ENCODE results near the gene SLC44A1.

The SLC44A1 gene

GRCh38 chr9:105418588-105419500, 174.4 kb downstream of the SLC44A1 start:
- no peak for TF ChIP-seq POLR2AphosphoS5 (IDR thresholded peaks at IDR 0.05; ENCODE audit: low read depth)
- no peak for TF ChIP-seq CTCF (IDR thresholded peaks at IDR 0.05; ENCODE audit: insufficient read depth, low read length)
- TF ChIP-seq REST (IDR thresholded peaks at IDR 0.05; ENCODE audit: insufficient replicate concordance, low read depth), result no peak
- TF ChIP-seq SPI1 (IDR thresholded peaks at IDR 0.05; ENCODE audit: borderline replicate concordance, low read depth), result no peak
- no peak for TF ChIP-seq GABPA (IDR thresholded peaks at IDR 0.05; ENCODE audit: low read depth)
- Histone ChIP-seq H3K27me3 (ENCODE audit: insufficient read depth, poor library complexity, severe bottlenecking) (no peaks in the 10 kb centered on the region), H3K4me3 (replicated peaks; ENCODE audit: insufficient read depth, low read length) (no peak overlapping the region), H3K27ac (replicated peaks) (no peak overlapping the region)
- DNase-seq (ENCODE audit: low read depth in 1 of 2, low spot score in 1 of 2), result no peak

GRCh38 chr9:105419816-105420597, 175.6 kb downstream of the SLC44A1 start:
- TF ChIP-seq POLR2AphosphoS5 (IDR thresholded peaks at IDR 0.05; ENCODE audit: low read depth) (no peak), REST (IDR thresholded peaks at IDR 0.05; ENCODE audit: insufficient replicate concordance, low read depth) (no peak), CTCF (IDR thresholded peaks at IDR 0.05; ENCODE audit: insufficient read depth, low read length) (no peak), SPI1 (IDR thresholded peaks at IDR 0.05; ENCODE audit: borderline replicate concordance, low read depth) (no peak), GABPA (IDR thresholded peaks at IDR 0.05; ENCODE audit: low read depth) (no peak)
- DNase-seq (ENCODE audit: low read depth in 1 of 2, low spot score in 1 of 2), result no peak

GRCh38 chr9:105421154-105421553, 176.7 kb downstream of the SLC44A1 start:
- Histone ChIP-seq H3K27ac (replicated peaks) (no peak overlapping the region), H3K4me3 (replicated peaks; ENCODE audit: insufficient read depth, low read length) (no peak overlapping the region), H3K27me3 (ENCODE audit: insufficient read depth, poor library complexity, severe bottlenecking) (no peaks in the 10 kb centered on the region)
- TF ChIP-seq CTCF (IDR thresholded peaks at IDR 0.05; ENCODE audit: insufficient read depth, low read length) (no peak), GABPA (IDR thresholded peaks at IDR 0.05; ENCODE audit: low read depth) (no peak), REST (IDR thresholded peaks at IDR 0.05; ENCODE audit: insufficient replicate concordance, low read depth) (no peak), POLR2AphosphoS5 (IDR thresholded peaks at IDR 0.05; ENCODE audit: low read depth) (no peak), SPI1 (IDR thresholded peaks at IDR 0.05; ENCODE audit: borderline replicate concordance, low read depth) (no peak)
- DNase-seq (ENCODE audit: low read depth in 1 of 2, low spot score in 1 of 2), result no peak

More at GRCh38 chr9:105419816-105420597, 175.6 kb downstream of the SLC44A1 start:
- Histone ChIP-seq H3K27me3 (ENCODE audit: insufficient read depth, poor library complexity, severe bottlenecking) (no peaks in the 10 kb centered on the region), H3K4me3 (replicated peaks; ENCODE audit: insufficient read depth, low read length) (no peak overlapping the region), H3K27ac (replicated peaks) (no peak overlapping the region)
